ENCODE results near the gene MIOX. TPM values are rescaled to one million over a fixed set of nuclear protein-coding genes. Genes with fewer than 3 reads are reported as not detected.

The MIOX gene
- total and polyA plus RNA-seq, 2 donors = 0.61 to 1.7 TPM

DNA sequence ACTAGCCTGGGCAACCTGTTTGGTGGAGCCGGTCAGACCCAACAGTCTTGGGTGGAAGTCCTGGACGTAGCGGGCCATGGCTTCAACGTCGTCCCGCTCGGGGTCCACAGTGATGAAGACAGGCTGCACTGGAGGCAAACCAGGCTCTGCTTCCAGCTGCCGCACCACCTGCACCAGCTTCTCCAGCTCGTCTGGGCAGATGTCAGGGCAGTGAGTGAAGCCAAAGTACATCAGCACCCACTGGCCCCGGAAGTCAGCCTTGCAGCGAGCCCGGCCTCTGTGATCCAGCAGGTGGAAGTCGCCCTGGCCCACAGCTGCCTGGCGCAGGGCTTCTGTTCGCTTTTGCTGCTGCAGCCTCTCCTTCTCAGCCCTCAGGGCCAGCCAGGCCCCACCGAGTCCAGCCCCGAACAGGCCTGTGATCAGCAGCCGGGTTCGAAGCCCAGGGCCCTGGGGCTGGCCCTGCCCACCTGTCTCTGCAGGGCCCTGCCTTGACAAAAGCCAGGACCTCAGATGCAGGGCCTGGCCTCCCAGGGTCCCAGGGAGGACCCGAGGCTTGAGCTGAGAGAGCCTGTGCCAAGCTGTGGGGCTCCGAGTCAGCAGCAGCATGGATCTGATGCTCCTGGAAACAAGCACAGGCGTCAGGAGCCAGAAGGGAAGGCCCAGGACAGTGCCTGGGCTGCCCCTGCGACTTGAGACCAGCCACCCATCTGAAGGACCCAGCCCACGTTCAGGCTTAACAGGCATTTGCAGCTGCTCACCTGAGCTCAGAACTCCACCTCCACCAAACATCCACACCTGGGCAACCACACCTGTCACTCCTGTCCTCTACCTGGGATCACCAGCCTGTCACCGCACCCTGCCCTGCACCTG, 37.4 kb downstream of the MIOX start:
- Histone ChIP-seq H3K27ac (ENCODE audit: low read depth in 1 of 2, low read length in 1 of 2) (no peak overlapping the region), H3K9me3 (ENCODE audit: control insufficient read depth in 2 of 2, insufficient read depth in 1 of 2, low read length in 1 of 2) (peaks cover 1 to 8% of the 10 kb centered on the region in 2 donors), H3K4me3 (ENCODE audit: low read length in 2 of 2) (peak overlapping the region; percentile 63 to 86), H3K36me3 (ENCODE audit: control insufficient read depth in 2 of 2, insufficient read depth in 2 of 2, low read length in 1 of 2) (peaks cover 45 to 47% of the 10 kb centered on the region in 2 donors), H3K27me3 (ENCODE audit: control insufficient read depth in 2 of 2, insufficient read depth in 1 of 2, low read length in 1 of 2) (peaks cover 15 to 27% of the 10 kb centered on the region in 2 donors), H3K4me1 (ENCODE audit: control insufficient read depth in 2 of 2, insufficient read depth in 2 of 2, low read length in 2 of 2) (peaks cover 16 to 18% of the 10 kb centered on the region in 2 donors)
- DNase-seq (ENCODE audit: low read depth in 6 of 9, low spot score in 9 of 9) = no peak
- WGBS = 92% methylated on average over 25 of the region's 25 CpGs

DNA sequence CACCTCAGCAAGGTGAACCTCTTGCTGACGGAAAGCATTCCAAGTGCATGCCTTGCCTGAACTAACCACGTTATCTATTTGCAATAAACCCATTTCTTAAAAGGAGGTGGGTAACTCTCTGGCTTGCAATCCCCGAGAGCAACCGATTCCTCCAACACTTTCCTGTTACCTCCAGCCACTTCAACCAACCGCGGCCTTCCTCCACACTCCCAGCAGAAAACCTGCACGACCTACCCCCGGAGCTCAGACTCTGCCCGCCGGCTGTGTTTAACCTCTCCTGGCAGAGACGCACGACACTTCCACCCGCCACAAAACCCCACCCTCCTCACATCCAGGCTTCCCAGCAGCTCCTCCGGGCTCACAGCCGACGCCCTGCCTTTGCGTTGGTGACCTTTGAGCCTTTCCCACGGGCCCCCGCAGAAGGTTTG, 38.0 kb downstream of the MIOX start:
- Histone ChIP-seq H3K4me1 (ENCODE audit: control insufficient read depth in 2 of 2, insufficient read depth in 2 of 2, low read length in 2 of 2) (peaks cover 16 to 18% of the 10 kb centered on the region in 2 donors), H3K36me3 (ENCODE audit: control insufficient read depth in 2 of 2, insufficient read depth in 2 of 2, low read length in 1 of 2) (peaks cover 39 to 41% of the 10 kb centered on the region in 2 donors), H3K27ac (ENCODE audit: low read depth in 1 of 2, low read length in 1 of 2) (peak overlapping the region; percentile 65 to 92), H3K9me3 (ENCODE audit: control insufficient read depth in 2 of 2, insufficient read depth in 1 of 2, low read length in 1 of 2) (peaks cover 1 to 12% of the 10 kb centered on the region in 2 donors), H3K27me3 (ENCODE audit: control insufficient read depth in 2 of 2, insufficient read depth in 1 of 2, low read length in 1 of 2) (peaks cover 22 to 33% of the 10 kb centered on the region in 2 donors), H3K4me3 (ENCODE audit: low read length in 2 of 2) (peak overlapping the region; percentile 63 to 86)
- DNase-seq (ENCODE audit: low read depth in 6 of 9, low spot score in 9 of 9) = no peak
- 13% methylated on average over 19 of the region's 19 CpGs for WGBS

DNA sequence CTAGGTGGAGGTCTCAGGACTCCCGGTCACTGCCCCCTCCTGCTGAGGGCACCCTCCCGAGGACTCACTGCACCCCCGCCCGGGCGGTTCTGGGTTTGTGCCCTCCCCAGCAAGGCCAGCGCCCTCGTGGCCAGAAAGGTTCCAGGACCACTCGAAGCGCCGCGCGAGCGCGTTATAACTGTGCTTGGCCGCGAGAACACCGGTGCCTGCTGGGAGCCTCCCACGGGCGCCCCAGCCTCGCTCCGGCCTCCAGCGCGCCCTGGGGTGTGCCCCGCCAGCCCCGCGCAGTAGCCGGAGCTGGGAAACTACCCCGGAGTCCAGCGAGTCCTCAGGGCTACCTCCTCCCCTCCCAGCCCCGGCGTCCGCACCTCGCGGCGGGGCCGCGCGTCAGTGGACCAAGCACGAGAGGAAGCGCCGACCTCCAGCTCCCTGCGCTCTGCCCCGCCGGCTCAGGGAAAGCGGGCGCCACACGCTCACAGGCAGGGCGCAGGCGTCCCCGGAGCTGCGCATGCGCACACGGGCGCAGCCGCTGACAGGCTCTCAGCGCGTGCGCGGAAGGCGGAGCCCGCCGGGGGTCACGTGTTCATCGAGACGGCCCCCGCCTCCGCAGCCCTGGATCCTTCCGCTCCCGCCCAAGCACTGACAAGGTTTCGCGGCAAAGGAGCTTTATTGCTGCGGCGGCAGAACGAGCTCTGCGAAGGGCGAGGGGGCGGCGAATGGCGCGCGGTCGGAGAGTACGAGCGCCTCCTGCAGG, 38.6 kb downstream of the MIOX start, which contains the start of gene SCO2:
Gene SCO2, minus strand, starts transcription at position 495 of the 754 bp plus-strand sequence. CDS start 1,187 bp downstream, outside the sequence.
- under 1% methylated on average over 84 of the region's 84 CpGs for WGBS
- peak; percentile 85 to 99 (median 97) for DNase-seq (ENCODE audit: low read depth in 6 of 9, low spot score in 9 of 9)
- H3K4me1 ChIP-seq (ENCODE audit: control insufficient read depth in 2 of 2, insufficient read depth in 2 of 2, low read length in 2 of 2) = peaks cover 19 to 21% of the 10 kb centered on the region in 2 donors

DNA sequence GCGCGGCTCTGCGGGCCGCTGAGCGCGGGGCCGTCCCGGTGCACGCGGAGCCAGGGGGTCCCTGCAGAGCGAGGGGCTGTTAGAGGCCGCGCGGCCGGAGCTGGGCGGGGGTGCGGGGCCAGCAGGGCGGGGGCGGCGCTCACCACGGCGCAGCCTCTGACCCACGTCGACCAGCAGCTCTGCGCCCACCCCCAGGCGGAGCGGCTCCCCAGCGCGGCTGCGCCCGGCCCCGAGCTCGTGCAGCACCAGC, 39.1 kb downstream of the MIOX start:
- Histone ChIP-seq H3K9me3 (ENCODE audit: control insufficient read depth in 2 of 2, insufficient read depth in 1 of 2, low read length in 1 of 2) (peaks cover 1 to 12% of the 10 kb centered on the region in 2 donors), H3K36me3 (ENCODE audit: control insufficient read depth in 2 of 2, insufficient read depth in 2 of 2, low read length in 1 of 2) (peaks cover 33 to 35% of the 10 kb centered on the region in 2 donors), H3K4me1 (ENCODE audit: control insufficient read depth in 2 of 2, insufficient read depth in 2 of 2, low read length in 2 of 2) (peaks cover 21 to 24% of the 10 kb centered on the region in 2 donors), H3K27ac (ENCODE audit: low read depth in 1 of 2, low read length in 1 of 2) (peak overlapping the region; percentile 80 to 92), H3K4me3 (ENCODE audit: low read length in 2 of 2) (peak overlapping the region; percentile 63 to 86), H3K27me3 (ENCODE audit: control insufficient read depth in 2 of 2, insufficient read depth in 1 of 2, low read length in 1 of 2) (peaks cover 33 to 44% of the 10 kb centered on the region in 2 donors)
- WGBS = under 1% methylated on average over 33 of the region's 33 CpGs
- no peak for DNase-seq (ENCODE audit: low read depth in 6 of 9, low spot score in 9 of 9)

More for the DNA sequence above, 38.6 kb downstream of the MIOX start, which contains the start of gene SCO2:
- Histone ChIP-seq H3K27me3 (ENCODE audit: control insufficient read depth in 2 of 2, insufficient read depth in 1 of 2, low read length in 1 of 2) (peaks cover 28 to 39% of the 10 kb centered on the region in 2 donors), H3K27ac (ENCODE audit: low read depth in 1 of 2, low read length in 1 of 2) (peak within 1 kb of the TSS; percentile 80 to 92), H3K9me3 (ENCODE audit: control insufficient read depth in 2 of 2, insufficient read depth in 1 of 2, low read length in 1 of 2) (peaks cover 1 to 12% of the 10 kb centered on the region in 2 donors), H3K36me3 (ENCODE audit: control insufficient read depth in 2 of 2, insufficient read depth in 2 of 2, low read length in 1 of 2) (peaks cover 35 to 39% of the 10 kb centered on the region in 2 donors), H3K4me3 (ENCODE audit: low read length in 2 of 2) (peak within 1 kb of the TSS; percentile 63 to 86)

DNA sequence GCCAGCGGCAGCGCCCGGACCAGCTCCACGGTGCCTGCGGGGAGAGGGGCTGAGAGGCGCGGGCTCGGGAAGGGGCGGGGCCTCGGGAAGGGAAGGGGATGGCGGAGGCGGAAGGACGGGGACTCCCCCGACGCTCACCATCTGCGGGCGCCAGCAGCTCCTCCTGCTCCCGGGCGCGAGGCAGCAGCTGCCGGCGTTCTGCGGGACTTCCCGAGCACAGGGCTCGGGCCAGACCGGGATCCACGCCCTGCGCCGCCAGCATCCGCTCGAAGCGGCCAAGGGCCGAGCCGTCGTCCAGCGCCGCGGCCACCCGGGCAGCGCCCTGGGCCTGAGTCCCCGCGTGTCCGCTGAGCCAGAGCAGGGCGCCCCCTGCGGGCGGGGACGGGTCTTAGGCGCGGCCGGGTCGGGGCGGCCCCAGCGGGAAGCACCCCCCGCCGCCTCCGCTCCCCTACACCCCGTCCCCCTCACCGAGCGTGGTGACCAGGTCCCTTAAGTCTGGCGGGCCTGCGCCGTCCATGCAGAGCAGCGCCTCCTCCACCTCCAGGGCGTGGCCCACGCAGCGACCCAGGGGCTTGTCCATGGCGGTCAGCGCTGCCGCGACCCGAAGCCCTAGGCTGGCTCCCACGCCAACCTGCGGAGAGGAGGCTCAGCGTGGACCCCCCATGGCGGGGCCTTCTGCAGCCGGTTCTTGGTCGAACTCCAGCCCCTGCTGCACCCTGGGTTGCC, 39.6 kb downstream of the MIOX start:
- peak overlapping the region; percentile 80 to 92 for H3K27ac ChIP-seq (ENCODE audit: low read depth in 1 of 2, low read length in 1 of 2)
- peak in 7 of 9 donors; percentile 68 to 91 (median 75) for DNase-seq (ENCODE audit: low read depth in 6 of 9, low spot score in 9 of 9)
- peaks cover 38 to 49% of the 10 kb centered on the region in 2 donors for H3K27me3 ChIP-seq (ENCODE audit: control insufficient read depth in 2 of 2, insufficient read depth in 1 of 2, low read length in 1 of 2)
- H3K4me1 ChIP-seq (ENCODE audit: control insufficient read depth in 2 of 2, insufficient read depth in 2 of 2, low read length in 2 of 2) = peaks cover 21 to 29% of the 10 kb centered on the region in 2 donors
- WGBS = 1% methylated on average over 77 of the region's 77 CpGs
- H3K4me3 ChIP-seq (ENCODE audit: low read length in 2 of 2) = peak overlapping the region; percentile 63 to 86
- peaks cover 29 to 31% of the 10 kb centered on the region in 2 donors for H3K36me3 ChIP-seq (ENCODE audit: control insufficient read depth in 2 of 2, insufficient read depth in 2 of 2, low read length in 1 of 2)
- peaks cover 1 to 12% of the 10 kb centered on the region in 2 donors for H3K9me3 ChIP-seq (ENCODE audit: control insufficient read depth in 2 of 2, insufficient read depth in 1 of 2, low read length in 1 of 2)

DNA sequence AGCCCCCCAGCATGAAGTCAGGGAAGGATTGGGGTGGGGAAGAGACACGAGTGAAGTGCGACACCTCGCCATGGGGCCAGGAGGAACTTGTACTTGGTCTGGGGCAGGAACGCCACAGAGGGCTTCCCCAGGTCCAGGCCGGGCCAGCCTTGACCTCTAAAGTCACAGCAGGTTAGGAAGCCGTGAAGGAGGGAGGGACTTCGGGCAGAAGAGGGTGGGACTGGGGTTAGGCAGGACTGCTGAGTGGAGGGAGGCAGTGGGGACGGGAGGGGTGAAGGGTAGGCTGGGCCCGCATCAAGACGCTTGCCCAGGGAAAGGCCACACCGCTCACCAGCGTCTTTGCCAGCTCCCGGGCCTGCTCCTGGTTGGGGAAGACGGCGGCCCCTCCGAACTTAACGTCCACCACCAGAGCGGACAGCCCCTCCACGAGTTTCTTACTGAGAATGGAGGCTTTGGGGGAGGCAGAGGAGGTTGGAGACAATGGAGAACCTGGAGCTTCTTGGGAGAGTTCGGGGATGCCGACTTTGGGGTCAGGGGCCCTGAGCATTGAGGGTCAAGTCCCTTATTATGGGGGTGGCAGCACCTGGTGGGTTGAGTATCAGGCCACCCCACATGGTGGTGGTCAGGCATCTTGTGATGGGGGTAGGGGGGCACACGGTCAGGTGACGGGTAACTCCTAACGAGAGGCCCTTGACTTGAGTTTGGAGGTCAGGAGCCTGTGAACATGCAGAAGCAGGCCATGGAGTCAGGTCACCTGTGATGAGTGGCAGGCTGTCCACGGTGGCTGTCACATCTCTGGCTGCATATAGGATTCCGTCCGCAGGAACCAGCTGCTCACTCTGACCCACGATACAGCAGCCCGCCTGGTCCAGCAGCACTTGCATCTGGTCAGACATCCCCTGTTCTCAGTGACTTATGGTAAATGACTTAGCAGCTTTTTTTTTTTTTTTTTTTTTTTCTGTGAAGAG, 40.5 kb downstream of the MIOX start:
- peaks cover 21 to 30% of the 10 kb centered on the region in 2 donors for H3K4me1 ChIP-seq (ENCODE audit: control insufficient read depth in 2 of 2, insufficient read depth in 2 of 2, low read length in 2 of 2)
- H3K27me3 ChIP-seq (ENCODE audit: control insufficient read depth in 2 of 2, insufficient read depth in 1 of 2, low read length in 1 of 2) = peaks cover 46 to 58% of the 10 kb centered on the region in 2 donors
- H3K27ac ChIP-seq (ENCODE audit: low read depth in 1 of 2, low read length in 1 of 2) = peak overlapping the region; percentile 80 to 92
- 58% methylated on average over 29 of the region's 29 CpGs for WGBS
- peak overlapping the region; percentile 51 to 86 for H3K4me3 ChIP-seq (ENCODE audit: low read length in 2 of 2)
- peaks cover 22% of the 10 kb centered on the region in 2 donors for H3K36me3 ChIP-seq (ENCODE audit: control insufficient read depth in 2 of 2, insufficient read depth in 2 of 2, low read length in 1 of 2)
- H3K9me3 ChIP-seq (ENCODE audit: control insufficient read depth in 2 of 2, insufficient read depth in 1 of 2, low read length in 1 of 2) = peaks cover 1 to 12% of the 10 kb centered on the region in 2 donors
- no peak for DNase-seq (ENCODE audit: low read depth in 6 of 9, low spot score in 9 of 9)

DNA sequence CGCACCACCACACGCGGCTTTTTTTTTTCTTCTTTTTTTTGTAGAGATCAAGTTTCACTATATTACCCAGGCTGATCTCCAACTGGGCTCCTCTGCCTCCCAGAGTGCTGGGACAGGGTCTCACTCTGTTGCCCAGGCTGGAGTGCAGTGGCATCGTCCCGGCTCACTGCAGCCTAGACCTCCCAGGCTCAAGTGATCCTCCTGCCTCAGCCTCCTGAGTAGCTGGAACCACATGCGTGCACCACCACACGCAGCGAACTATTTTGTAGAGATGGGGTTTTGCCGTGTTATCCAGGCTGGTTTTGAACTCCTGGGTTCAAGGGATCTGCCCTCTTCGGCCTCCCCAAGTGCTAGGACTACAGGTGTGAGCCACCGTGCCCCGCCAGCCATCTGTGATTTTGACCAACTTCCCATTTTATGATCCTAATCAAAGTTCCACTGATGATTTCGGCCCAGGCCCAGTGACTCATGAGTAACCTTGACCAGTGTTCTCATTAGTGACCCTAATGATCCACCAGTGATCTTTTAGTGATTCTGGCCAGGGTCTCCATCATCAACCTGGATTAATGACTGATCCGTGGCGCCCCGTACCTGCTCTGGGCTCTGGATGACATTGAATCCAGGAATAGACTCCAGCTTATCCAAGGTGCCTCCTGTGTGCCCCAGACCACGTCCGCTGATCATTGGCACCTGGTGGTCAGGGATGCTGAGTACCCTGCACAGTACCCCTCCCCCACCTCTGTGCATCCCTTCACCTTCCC, 41.4 kb downstream of the MIOX start:
- Histone ChIP-seq H3K36me3 (ENCODE audit: control insufficient read depth in 2 of 2, insufficient read depth in 2 of 2, low read length in 1 of 2) (peaks cover 12% of the 10 kb centered on the region in 2 donors), H3K4me3 (ENCODE audit: low read length in 2 of 2) (no peak overlapping the region), H3K27me3 (ENCODE audit: control insufficient read depth in 2 of 2, insufficient read depth in 1 of 2, low read length in 1 of 2) (peaks cover 51 to 67% of the 10 kb centered on the region in 2 donors), H3K4me1 (ENCODE audit: control insufficient read depth in 2 of 2, insufficient read depth in 2 of 2, low read length in 2 of 2) (peaks cover 21 to 30% of the 10 kb centered on the region in 2 donors), H3K27ac (ENCODE audit: low read depth in 1 of 2, low read length in 1 of 2) (peak overlapping the region in 1 of 2 donors; percentile 18), H3K9me3 (ENCODE audit: control insufficient read depth in 2 of 2, insufficient read depth in 1 of 2, low read length in 1 of 2) (peaks cover 1 to 12% of the 10 kb centered on the region in 2 donors)
- WGBS = 95% methylated on average over 18 of the region's 18 CpGs
- DNase-seq (ENCODE audit: low read depth in 6 of 9, low spot score in 9 of 9) = no peak

Measured in thymus (tissue), 11 donors.